Thoracic aorta (tissue), 2 donors: ENCODE data around the gene IFNL3. TPM values are rescaled to one million over a fixed set of nuclear protein-coding genes. Genes with fewer than 3 reads are reported as not detected.
"Not testable (repeated sequence)": the region's sequence is repeated elsewhere in the genome, so short reads cannot be mapped to it uniquely, and the experiment has no call there.

Experiments
- ATAC-seq: fragments of 150-250 bp; one replicate; pipeline ENCODE4 v1.8.0; 2017; ENCODE audit warnings: low read depth; ENCODE audit not compliant: insufficient number of reproducible peaks, low FRiP score
- DNase-seq: peaks from one replicate; pipeline ENCODE4 v3.0.0-alpha.2; 2020; ENCODE audit warnings: low spot score
- H3K27ac ChIP-seq, 2 donors: fragments of 200-600 bp; sonication (generic); 1 replicate in 1 of 2; 2 replicates in 1 of 2; pipeline ENCODE4 v1.5.1; 2016; ENCODE audit warnings: mild to moderate bottlenecking in 2 of 2, moderate library complexity in 2 of 2
- H3K27me3 ChIP-seq: fragments of 200-600 bp; sonication (generic); replicated peaks from 2 replicates; pipeline ENCODE4 v1.6.0; 2016; ENCODE audit warnings: mild to moderate bottlenecking; ENCODE audit not compliant: insufficient read depth
- H3K36me3 ChIP-seq: fragments of 200-600 bp; sonication (generic); one replicate; pipeline ENCODE4 v1.5.1; 2016
- H3K4me1 ChIP-seq, 2 donors: fragments of 200-600 bp; sonication (generic); 1 replicate in 1 of 2; 2 replicates in 1 of 2; pipeline versions ENCODE4 v1.5.1 to v1.6.0; 2016; ENCODE audit warnings: low read depth in 2 of 2, mild to moderate bottlenecking in 1 of 2; ENCODE audit not compliant: control insufficient read depth in 1 of 2
- H3K4me3 ChIP-seq: fragments of 200-600 bp; sonication (generic); 2 replicates; pipeline ENCODE4 v1.5.1; 2016; ENCODE audit warnings: mild to moderate bottlenecking
- H3K9me3 ChIP-seq: fragments of 200-600 bp; sonication (generic); 2 replicates; pipeline ENCODE4 v1.5.1; 2016
- CTCF ChIP-seq: fragments of 200-600 bp; sonication (generic); IDR thresholded peaks from one replicate; pipeline ENCODE4 v1.5.1; 2019; ENCODE audit warnings: antibody characterized with exemption
- total RNA-seq, 2 donors: library from RNA; depleted of rRNA; stranded (reverse); fragments of >200 nt; gene quantifications; one replicate each; pipeline versions ENCODE4 v1.1.0 to v1.2.3, GENCODE V29; 2016

Gene IFNL3
- total RNA-seq, 2 donors from 2014 or later: not detected

GRCh38 chr19:39248806-39249205 is 4.0 kb upstream of the IFNL3 start, which contains the start of gene IFNL4:
Gene IFNL4 (minus strand): TSS chr19:39248856.
- Histone ChIP-seq H3K4me1 (peaks cover 0 to 10% of the 10 kb centered on the region in 2 donors), H3K4me3 (peak within 1 kb of the TSS; percentile 41), H3K27ac (no peak within 1 kb of the TSS), H3K27me3 (peaks cover 5% of the 10 kb centered on the region), H3K9me3 (no peaks in the 10 kb centered on the region), H3K36me3 (no peaks in the 10 kb centered on the region)
- no peak for DNase-seq
- no peak for TF ChIP-seq CTCF
- ATAC-seq: no peak

- no peaks in the 10 kb centered on the region for H3K36me3 ChIP-seq
- ATAC-seq: no peak
- peaks cover 5% of the 10 kb centered on the region for H3K27me3 ChIP-seq
- no peak overlapping the region for H3K27ac ChIP-seq
- H3K4me1 ChIP-seq: peaks cover 0 to 10% of the 10 kb centered on the region in 2 donors
- no peak for DNase-seq
- peak overlapping the region; percentile 41 for H3K4me3 ChIP-seq
- no peaks in the 10 kb centered on the region for H3K9me3 ChIP-seq
- no peak for TF ChIP-seq CTCF
These were observed 3.2 kb upstream of the IFNL3 start for GRCh38 chr19:39247701-39248664.

GRCh38 chr19:39246951-39247669 is 2.3 kb upstream of the IFNL3 start:
- no peak for DNase-seq
- Histone ChIP-seq H3K27me3 (peaks cover 5% of the 10 kb centered on the region), H3K4me3 (peak overlapping the region; percentile 41), H3K27ac (no peak overlapping the region), H3K4me1 (peaks cover 0 to 10% of the 10 kb centered on the region in 2 donors), H3K9me3 (no peaks in the 10 kb centered on the region), H3K36me3 (no peaks in the 10 kb centered on the region)
- no peak for ATAC-seq
- TF ChIP-seq CTCF: no peak

- H3K27ac ChIP-seq, H3K36me3 ChIP-seq, DNase-seq, ATAC-seq, H3K9me3 ChIP-seq, H3K27me3 ChIP-seq, H3K4me3 ChIP-seq: not testable (repeated sequence)
- peaks cover 0 to 10% of the 10 kb centered on the region in 2 donors for H3K4me1 ChIP-seq
These were observed 360 bp upstream of the IFNL3 start for GRCh38 chr19:39245166-39245565.

GRCh38 chr19:39243741-39244140 is 1.1 kb downstream of the IFNL3 start:
- DNase-seq, H3K27me3 ChIP-seq, H3K9me3 ChIP-seq, H3K36me3 ChIP-seq, H3K27ac ChIP-seq, H3K4me3 ChIP-seq, ATAC-seq: not testable (repeated sequence)
- peaks cover 0 to 10% of the 10 kb centered on the region in 2 donors for H3K4me1 ChIP-seq

GRCh38 chr19:39240421-39240820 is 4.4 kb downstream of the IFNL3 start:
- Histone ChIP-seq H3K36me3 (no peaks in the 10 kb centered on the region), H3K27ac (no peak overlapping the region), H3K27me3 (no peaks in the 10 kb centered on the region), H3K4me1 (no peaks in the 10 kb centered on the region), H3K9me3 (no peaks in the 10 kb centered on the region), H3K4me3 (no peak overlapping the region)
- TF ChIP-seq CTCF: no peak
- no peak for ATAC-seq
- no peak for DNase-seq
